Stomach (tissue), 9 donors: Measurements from ENCODE around the gene SEC11A. TPM values are rescaled to one million over a fixed set of nuclear protein-coding genes. Genes with fewer than 3 reads are reported as not detected.

ENCODE experiments used
- DNase-seq, 2 donors: peaks; one replicate each; pipeline versions ENCODE4 v3.0.0 to v3.0.0-alpha.2; 2013 to 2019
- H3K27ac ChIP-seq, 5 donors: fragments of 200-600 bp in 4 of 5; sonication (generic) in 4 of 5; one replicate each; pipeline ENCODE4 v1.5.1; 2013 to 2019; ENCODE audit warnings: mild to moderate bottlenecking in 1 of 5, moderate library complexity in 1 of 5
- H3K27me3 ChIP-seq, 3 donors: fragments of 200-600 bp; sonication (generic); one replicate each; pipeline ENCODE4 v1.5.1; 2017 to 2019; ENCODE audit warnings: mixed run types in 1 of 3
- H3K36me3 ChIP-seq, 4 donors: fragments of 200-600 bp; sonication (generic); 1 replicate in 3 of 4; 2 replicates in 1 of 4; pipeline ENCODE4 v1.5.1; 2016 to 2019
- H3K4me1 ChIP-seq, 4 donors: fragments of 200-600 bp; sonication (generic); one replicate each; pipeline ENCODE4 v1.5.1; 2016 to 2019
- H3K4me3 ChIP-seq, 4 donors: fragments of 200-600 bp; sonication (generic) in 3 of 4; one replicate each; pipeline ENCODE4 v1.5.1; 2016 to 2019; ENCODE audit warnings: mild to moderate bottlenecking in 1 of 4
- H3K9me3 ChIP-seq, 4 donors: fragments of 200-600 bp; sonication (generic); one replicate each; pipeline ENCODE4 v1.5.1; 2016 to 2019
- CTCF ChIP-seq, 7 experiments: fragments of 450-650 bp in 4 of 7; fragments of 200-600 bp in 3 of 7; sonication (generic) in 3 of 7; IDR thresholded peaks; one replicate each; pipeline ENCODE4 v1.5.1; 2016 to 2019; ENCODE audit warnings: antibody characterized with exemption in 7 of 7, control low read depth in 2 of 7, mild to moderate bottlenecking in 1 of 7
- EP300 ChIP-seq: sonication (generic); formaldehyde crosslinking; IDR thresholded peaks from one replicate; pipeline ENCODE4 v1.6.1; 2017; ENCODE audit warnings: antibody characterized with exemption
- POLR2A ChIP-seq, 4 donors: fragments of 450-650 bp; IDR thresholded peaks; one replicate each; pipeline ENCODE4 v1.6.1; 2016; ENCODE audit warnings: antibody characterized with exemption in 4 of 4, control low read depth in 2 of 4, mild to moderate bottlenecking in 1 of 4, moderate library complexity in 1 of 4
- POLR2AphosphoS5 ChIP-seq, 3 donors: sonication (generic); formaldehyde crosslinking; IDR thresholded peaks; one replicate each; pipeline ENCODE4 v1.6.1; 2016; ENCODE audit warnings: antibody characterized with exemption in 3 of 3
- WGBS, 5 donors: extraction: QIAGEN DNeasy Blood & Tissue Kit in 3 of 5; methylation state at CpG; one replicate each; pipeline versions ENCODE4 v1.1.5 to v1.1.7; 2013 to 2018; 5-methylcytosine and 5-hydroxymethylcytosine counted together
- intact Hi-C: fragments of 100-400 bp; cut with DNase I; formaldehyde crosslinking; loops from one replicate; pipeline ENCODE4 v1.15.1; 2023; ENCODE audit warnings: low total_unique reads
- polyA plus RNA-seq, 3 donors: library from polyadenylated mRNA; stranded (reverse); fragments of 200-250 nt; gene quantifications; one replicate each; pipeline ENCODE4 v1.2.3, GENCODE V29; 2013
- total RNA-seq, 5 donors: library from RNA; depleted of rRNA; stranded (reverse); fragments of >200 nt; gene quantifications; one replicate each; pipeline versions ENCODE4 v1.1.0 to v1.2.3, GENCODE V29; 2014 to 2016
- donor health status: healthy with polysubstance abuse.
- donor health status: Bipolar disorder and iron deficiency.
- donor health status: healthy.

SEC11A gene
- total and polyA plus RNA-seq, 8 donors, result 24.3 to 186 (median 101) TPM

- Histone ChIP-seq H3K4me3 (peak overlapping the region; percentile 82 to 97 (median 92)), H3K36me3 (peaks cover 0 to 11% (median 0%) of the 10 kb centered on the region in 4 donors), H3K27me3 (no peaks in the 10 kb centered on the region), H3K27ac (peak overlapping the region; percentile 32 to 100 (median 99)), H3K4me1 (peaks cover 35 to 86% (median 74%) of the 10 kb centered on the region in 4 donors), H3K9me3 (no peaks in the 10 kb centered on the region)
- WGBS, 5 donors, result 15 to 28% (median 22%) methylated on average over 2 of the region's 2 CpGs
- TF ChIP-seq CTCF (IDR thresholded peaks at IDR 0.05) (no peak), POLR2AphosphoS5 (IDR thresholded peaks at IDR 0.05) (no peak), EP300 (no peak), POLR2A (IDR thresholded peaks at IDR 0.05) (no peak)
- DNase-seq, result peak in 1 of 2 donors; percentile 49
- intact Hi-C loops, result no loop called here
Observed at GRCh38 chr15:84750583-84751092, 34.7 kb upstream of the SEC11A start.

DNA sequence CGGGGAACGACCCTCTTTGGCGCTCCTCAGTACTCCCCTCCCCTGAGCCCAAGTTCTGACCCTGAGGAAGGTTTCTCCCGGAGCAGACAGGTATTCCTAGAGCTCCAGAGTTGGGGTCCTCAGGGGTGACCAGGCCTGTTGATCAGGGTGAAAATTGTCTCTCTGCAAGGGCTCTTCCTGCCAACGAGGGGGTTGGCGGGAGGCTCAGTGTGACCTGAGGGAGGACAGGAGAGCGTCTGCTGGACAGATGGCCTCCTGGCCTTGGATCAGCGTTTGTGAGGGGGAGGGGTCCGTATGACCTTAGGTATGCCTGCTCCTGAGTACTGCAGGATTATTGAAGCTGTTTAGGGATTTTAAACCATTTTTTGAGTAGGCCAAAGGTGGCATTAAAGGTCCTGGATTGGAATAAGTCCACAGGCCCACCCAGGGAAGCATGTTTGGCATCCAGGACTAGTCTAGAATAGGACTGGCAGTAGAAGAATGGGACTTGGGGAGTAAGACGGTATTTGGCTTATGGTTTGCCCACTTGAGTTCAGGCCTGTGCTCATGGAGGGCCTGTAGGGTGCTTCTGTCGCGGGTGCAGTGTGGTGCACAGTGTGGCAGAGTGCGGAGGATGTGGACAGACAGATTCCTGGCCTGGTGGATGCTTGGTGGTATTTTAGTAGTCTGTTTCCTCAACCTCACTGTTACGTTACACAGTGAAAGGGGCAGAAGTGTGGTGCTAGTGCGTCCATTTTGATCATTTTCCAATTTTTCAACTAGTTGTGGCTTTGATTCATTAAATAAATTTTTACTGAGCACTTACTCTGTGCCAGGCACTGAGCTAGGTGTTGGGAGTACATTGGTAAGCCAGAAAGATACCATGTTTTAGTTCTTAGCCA is 33.4 kb upstream of the SEC11A start:
- no peak for TF ChIP-seq CTCF (IDR thresholded peaks at IDR 0.05)
- TF ChIP-seq EP300, result no peak
- TF ChIP-seq POLR2A (IDR thresholded peaks at IDR 0.05), result no peak
- no peak for TF ChIP-seq POLR2AphosphoS5 (IDR thresholded peaks at IDR 0.05)
- peak overlapping the region; percentile 82 to 97 (median 92) for H3K4me3 ChIP-seq
- no peaks in the 10 kb centered on the region for H3K27me3 ChIP-seq
- peaks cover 0 to 8% (median 0%) of the 10 kb centered on the region in 4 donors for H3K36me3 ChIP-seq
- 4 to 8% (median 6%) methylated on average over 12 to 15 of the region's 15 CpGs for WGBS, 5 donors
- intact Hi-C loops, result no loop called here
- H3K9me3 ChIP-seq, result no peaks in the 10 kb centered on the region
- peaks cover 35 to 80% (median 72%) of the 10 kb centered on the region in 4 donors for H3K4me1 ChIP-seq
- H3K27ac ChIP-seq, result peak overlapping the region; percentile 94 to 100 (median 99)
- peak; percentile 28 to 59 for DNase-seq

GRCh38 chr15:84748274-84749110 is 32.6 kb upstream of the SEC11A start, which contains the start of gene ZNF592:
TSS of gene ZNF592 (plus strand) at chr15:84748592. CDS start at chr15:84782676, 34,084 bp downstream.
- H3K27me3 ChIP-seq, result no peaks in the 10 kb centered on the region
- intact Hi-C loops, result no loop called here
- H3K4me3 ChIP-seq, result peak within 1 kb of the TSS; percentile 82 to 97 (median 92)
- TF ChIP-seq POLR2A (IDR thresholded peaks at IDR 0.05) (no peak), CTCF (IDR thresholded peaks at IDR 0.05) (peak in 1 of 7 experiments; percentile 76), POLR2AphosphoS5 (IDR thresholded peaks at IDR 0.05) (peak in 2 of 3 donors; percentile 3 to 32)
- H3K9me3 ChIP-seq, result no peaks in the 10 kb centered on the region
- peak; percentile 89 to 95 for DNase-seq
- peak within 1 kb of the TSS; percentile 99 to 100 (median 100) for H3K27ac ChIP-seq
- WGBS, 5 donors, result 1% methylated on average over 13 to 126 of the region's 127 CpGs
- H3K36me3 ChIP-seq, result no peaks in the 10 kb centered on the region
- peaks cover 33 to 71% (median 64%) of the 10 kb centered on the region in 4 donors for H3K4me1 ChIP-seq
